Measurements from ENCODE around the gene ERC2.
"Not testable (repeated sequence)": the region's sequence is repeated elsewhere in the genome, so short reads cannot be mapped to it uniquely, and the experiment has no call there.

Gene ERC2

GRCh38 chr3:56268616-56269383 is 199.5 kb downstream of the ERC2 start:
- H2AFZ ChIP-seq (ENCODE audit: low read length, unreplicated experiment) = no peak overlapping the region
- no peaks in the 10 kb centered on the region for H3K4me1 ChIP-seq (ENCODE audit: control insufficient read depth, insufficient read depth, low read length, unreplicated experiment)
- H3K79me2 ChIP-seq (ENCODE audit: control insufficient read depth, insufficient read depth, low read length, unreplicated experiment) = no peaks in the 10 kb centered on the region
- no peak overlapping the region for H3K27ac ChIP-seq (ENCODE audit: low read depth, low read length)
- no peaks in the 10 kb centered on the region for H3K36me3 ChIP-seq (ENCODE audit: insufficient read depth, low read length)
- no peaks in the 10 kb centered on the region for H3K27me3 ChIP-seq (ENCODE audit: insufficient read depth, low read length)
- H3K4me3 ChIP-seq (ENCODE audit: low read depth, low read length) = no peak overlapping the region

DNA sequence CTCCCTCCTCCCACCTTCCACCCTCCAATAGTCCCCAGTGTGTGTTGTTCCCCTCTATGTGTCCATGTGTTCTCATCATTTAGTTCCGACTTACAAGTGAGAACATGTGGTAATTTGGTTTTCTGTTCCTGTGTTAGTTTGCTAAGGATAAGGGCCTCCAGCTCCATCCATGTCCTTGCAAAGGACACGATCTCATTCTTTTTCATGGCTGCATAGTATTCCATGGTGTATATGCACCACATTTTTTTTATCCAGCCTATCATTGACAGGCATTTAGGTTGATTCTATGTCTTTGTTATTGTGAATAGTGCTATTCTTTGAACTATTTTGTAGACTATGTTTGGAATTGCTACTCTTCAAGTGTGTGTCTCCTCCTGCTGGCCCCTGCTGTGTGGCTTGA is 206.4 kb downstream of the ERC2 start:
- H3K27ac ChIP-seq (ENCODE audit: low read depth, low read length); H2AFZ ChIP-seq (ENCODE audit: low read length, unreplicated experiment); H3K27me3 ChIP-seq (ENCODE audit: insufficient read depth, low read length); H3K4me3 ChIP-seq (ENCODE audit: low read depth, low read length); H3K36me3 ChIP-seq (ENCODE audit: insufficient read depth, low read length); H3K79me2 ChIP-seq (ENCODE audit: control insufficient read depth, insufficient read depth, low read length, unreplicated experiment); H3K4me1 ChIP-seq (ENCODE audit: control insufficient read depth, insufficient read depth, low read length, unreplicated experiment): not testable (repeated sequence)

DNA sequence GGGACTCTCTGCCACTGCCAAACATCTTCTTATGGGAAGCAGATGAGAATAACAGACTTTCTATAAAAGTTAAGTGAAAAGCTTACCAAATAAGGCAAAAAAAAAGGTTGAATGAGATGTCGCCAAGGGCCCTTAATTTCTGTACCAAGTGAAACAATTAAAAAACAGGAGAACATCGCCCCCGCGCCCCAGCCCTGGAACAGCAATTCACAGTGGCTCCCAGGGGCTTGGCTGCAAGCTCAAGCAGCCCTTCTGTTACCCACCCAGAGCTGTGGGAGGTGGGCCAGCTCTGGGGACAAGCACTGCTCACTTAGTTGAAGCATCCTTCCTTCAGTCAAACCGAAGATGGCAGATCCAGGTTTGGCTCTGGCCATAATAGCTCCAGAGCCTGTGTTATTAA is 208.0 kb downstream of the ERC2 start:
- no peaks in the 10 kb centered on the region for H3K36me3 ChIP-seq (ENCODE audit: insufficient read depth, low read length)
- no peak overlapping the region for H3K4me3 ChIP-seq (ENCODE audit: low read depth, low read length)
- no peaks in the 10 kb centered on the region for H3K79me2 ChIP-seq (ENCODE audit: control insufficient read depth, insufficient read depth, low read length, unreplicated experiment)
- H3K4me1 ChIP-seq (ENCODE audit: control insufficient read depth, insufficient read depth, low read length, unreplicated experiment) = no peaks in the 10 kb centered on the region
- no peak overlapping the region for H3K27ac ChIP-seq (ENCODE audit: low read depth, low read length)
- H2AFZ ChIP-seq (ENCODE audit: low read length, unreplicated experiment) = no peak overlapping the region
- 0 out of 2 replicates have a peak, but pooled peaks cover 7% of the 10 kb centered on the region for H3K27me3 ChIP-seq (ENCODE audit: insufficient read depth, low read length)

- Histone ChIP-seq H3K4me1 (ENCODE audit: control insufficient read depth, insufficient read depth, low read length, unreplicated experiment) (no peaks in the 10 kb centered on the region), H3K79me2 (ENCODE audit: control insufficient read depth, insufficient read depth, low read length, unreplicated experiment) (no peaks in the 10 kb centered on the region), H3K36me3 (ENCODE audit: insufficient read depth, low read length) (no peaks in the 10 kb centered on the region), H3K4me3 (ENCODE audit: low read depth, low read length) (no peak overlapping the region), H3K27me3 (ENCODE audit: insufficient read depth, low read length) (peaks cover 15% of the 10 kb centered on the region), H3K27ac (ENCODE audit: low read depth, low read length) (no peak overlapping the region), H2AFZ (ENCODE audit: low read length, unreplicated experiment) (no peak overlapping the region)
These were observed 210.4 kb downstream of the ERC2 start for GRCh38 chr3:56257826-56258225.

DNA sequence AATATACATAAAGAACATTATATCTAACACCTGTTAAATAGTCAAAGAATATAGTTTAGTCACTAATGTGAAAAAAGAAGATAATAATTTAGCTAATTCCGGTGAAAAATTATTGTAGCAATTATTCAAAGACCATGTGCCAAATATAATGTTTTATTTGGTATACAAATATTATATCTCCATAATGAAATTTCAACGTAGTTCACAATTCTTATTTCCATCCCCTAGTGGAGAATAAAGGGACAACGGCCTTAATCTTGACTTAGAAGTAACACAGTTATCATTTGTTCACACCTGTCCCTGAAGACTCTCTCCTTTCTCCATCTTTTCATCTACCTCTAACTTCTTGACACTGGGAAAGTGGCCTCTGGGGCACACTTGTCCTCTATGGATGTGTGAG is 213.4 kb downstream of the ERC2 start:
- H3K4me3 ChIP-seq (ENCODE audit: low read depth, low read length) = no peak overlapping the region
- H3K27ac ChIP-seq (ENCODE audit: low read depth, low read length) = no peak overlapping the region
- H3K36me3 ChIP-seq (ENCODE audit: insufficient read depth, low read length) = no peaks in the 10 kb centered on the region
- H3K27me3 ChIP-seq (ENCODE audit: insufficient read depth, low read length) = peaks cover 15% of the 10 kb centered on the region
- no peak overlapping the region for H2AFZ ChIP-seq (ENCODE audit: low read length, unreplicated experiment)
- H3K4me1 ChIP-seq (ENCODE audit: control insufficient read depth, insufficient read depth, low read length, unreplicated experiment) = no peaks in the 10 kb centered on the region
- H3K79me2 ChIP-seq (ENCODE audit: control insufficient read depth, insufficient read depth, low read length, unreplicated experiment) = no peaks in the 10 kb centered on the region

GRCh38 chr3:56253941-56254665 is 214.2 kb downstream of the ERC2 start:
- no peak overlapping the region for H2AFZ ChIP-seq (ENCODE audit: low read length, unreplicated experiment)
- H3K4me3 ChIP-seq (ENCODE audit: low read depth, low read length) = no peak overlapping the region
- peaks cover 15% of the 10 kb centered on the region for H3K27me3 ChIP-seq (ENCODE audit: insufficient read depth, low read length)
- no peak overlapping the region for H3K27ac ChIP-seq (ENCODE audit: low read depth, low read length)
- H3K36me3 ChIP-seq (ENCODE audit: insufficient read depth, low read length) = no peaks in the 10 kb centered on the region
- no peaks in the 10 kb centered on the region for H3K79me2 ChIP-seq (ENCODE audit: control insufficient read depth, insufficient read depth, low read length, unreplicated experiment)
- no peaks in the 10 kb centered on the region for H3K4me1 ChIP-seq (ENCODE audit: control insufficient read depth, insufficient read depth, low read length, unreplicated experiment)

DNA sequence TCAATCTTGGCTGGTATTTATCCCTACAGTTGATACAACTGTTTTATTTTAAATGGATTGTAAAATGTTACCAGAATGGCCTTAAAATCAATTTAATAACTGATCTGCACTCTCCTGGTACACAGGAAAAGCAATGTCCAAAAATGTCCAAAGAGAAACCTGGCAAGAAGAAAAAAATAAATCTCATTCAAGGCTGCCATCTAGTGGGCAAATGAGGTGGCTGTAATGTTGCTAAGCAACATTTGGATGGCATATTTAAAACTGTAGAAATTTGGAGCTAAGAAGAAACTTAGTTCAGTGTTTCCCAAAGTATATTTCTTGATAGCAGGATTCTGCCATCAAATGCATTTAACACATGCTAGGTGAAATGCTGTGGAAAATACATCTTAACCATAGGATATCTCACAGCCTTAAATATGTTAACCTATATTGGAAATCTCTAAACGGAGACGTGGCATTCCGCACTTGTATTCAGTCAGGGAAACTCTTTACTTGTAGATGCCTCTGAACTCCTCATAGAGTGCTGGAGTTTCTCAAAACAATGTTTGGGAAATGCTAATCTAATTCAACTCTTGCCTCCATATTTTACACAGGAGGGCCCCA is 216.8 kb downstream of the ERC2 start:
- Histone ChIP-seq H3K4me1 (ENCODE audit: control insufficient read depth, insufficient read depth, low read length, unreplicated experiment) (no peaks in the 10 kb centered on the region), H3K27me3 (ENCODE audit: insufficient read depth, low read length) (peaks cover 15% of the 10 kb centered on the region), H3K36me3 (ENCODE audit: insufficient read depth, low read length) (no peaks in the 10 kb centered on the region), H3K27ac (ENCODE audit: low read depth, low read length) (no peak overlapping the region), H3K4me3 (ENCODE audit: low read depth, low read length) (no peak overlapping the region), H2AFZ (ENCODE audit: low read length, unreplicated experiment) (no peak overlapping the region), H3K79me2 (ENCODE audit: control insufficient read depth, insufficient read depth, low read length, unreplicated experiment) (no peaks in the 10 kb centered on the region)

GRCh38 chr3:56248021-56248420 is 220.2 kb downstream of the ERC2 start:
- Histone ChIP-seq H3K4me1 (ENCODE audit: control insufficient read depth, insufficient read depth, low read length, unreplicated experiment) (no peaks in the 10 kb centered on the region), H3K4me3 (ENCODE audit: low read depth, low read length) (no peak overlapping the region), H3K36me3 (ENCODE audit: insufficient read depth, low read length) (no peaks in the 10 kb centered on the region), H3K27me3 (ENCODE audit: insufficient read depth, low read length) (peaks cover 2% of the 10 kb centered on the region; the same call in 1 of the 2 replicates), H2AFZ (ENCODE audit: low read length, unreplicated experiment) (no peak overlapping the region), H3K27ac (ENCODE audit: low read depth, low read length) (no peak overlapping the region), H3K79me2 (ENCODE audit: control insufficient read depth, insufficient read depth, low read length, unreplicated experiment) (no peaks in the 10 kb centered on the region)

DNA sequence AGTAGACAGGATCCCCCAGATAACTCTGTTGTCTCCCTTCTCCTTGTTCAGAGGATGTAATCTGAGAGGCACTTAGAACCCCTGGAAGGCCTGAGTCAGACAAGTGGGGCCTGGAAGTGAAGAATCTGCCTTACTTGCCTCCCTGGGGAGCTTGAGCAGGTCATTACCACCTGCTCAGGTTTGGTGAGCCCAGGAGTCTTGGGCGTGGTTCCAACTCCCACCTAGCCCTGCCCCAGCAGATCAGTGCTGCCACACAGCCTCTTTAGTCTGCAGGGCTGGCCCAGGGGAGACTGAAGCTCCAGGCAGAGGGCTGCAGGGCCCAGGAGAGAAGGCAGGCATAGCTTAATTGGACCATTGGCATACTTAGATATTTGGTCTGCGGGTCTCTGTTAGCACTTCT is 230.0 kb downstream of the ERC2 start:
- no peak overlapping the region for H2AFZ ChIP-seq (ENCODE audit: low read length, unreplicated experiment)
- no peaks in the 10 kb centered on the region for H3K79me2 ChIP-seq (ENCODE audit: control insufficient read depth, insufficient read depth, low read length, unreplicated experiment)
- no peak overlapping the region for H3K27ac ChIP-seq (ENCODE audit: low read depth, low read length)
- H3K4me1 ChIP-seq (ENCODE audit: control insufficient read depth, insufficient read depth, low read length, unreplicated experiment) = no peaks in the 10 kb centered on the region
- H3K27me3 ChIP-seq (ENCODE audit: insufficient read depth, low read length) = peaks cover 13% of the 10 kb centered on the region
- no peaks in the 10 kb centered on the region for H3K36me3 ChIP-seq (ENCODE audit: insufficient read depth, low read length)
- no peak overlapping the region for H3K4me3 ChIP-seq (ENCODE audit: low read depth, low read length)

GRCh38 chr3:56233742-56234141 is 234.5 kb downstream of the ERC2 start:
- H3K27me3 ChIP-seq (ENCODE audit: insufficient read depth, low read length) = no peaks in the 10 kb centered on the region; the same call in 1 of the 2 replicates
- H3K4me3 ChIP-seq (ENCODE audit: low read depth, low read length) = no peak overlapping the region
- H2AFZ ChIP-seq (ENCODE audit: low read length, unreplicated experiment) = no peak overlapping the region
- no peaks in the 10 kb centered on the region for H3K4me1 ChIP-seq (ENCODE audit: control insufficient read depth, insufficient read depth, low read length, unreplicated experiment)
- H3K79me2 ChIP-seq (ENCODE audit: control insufficient read depth, insufficient read depth, low read length, unreplicated experiment) = no peaks in the 10 kb centered on the region
- H3K27ac ChIP-seq (ENCODE audit: low read depth, low read length) = no peak overlapping the region
- no peaks in the 10 kb centered on the region for H3K36me3 ChIP-seq (ENCODE audit: insufficient read depth, low read length)
